Mesenchymal stem cell (in vitro differentiated cells and primary cell): Measurements from ENCODE around the gene POLG2. TPM values are rescaled to one million over a fixed set of nuclear protein-coding genes. Genes with fewer than 3 reads are reported as not detected.

Experiments
- small RNA-seq: library from polyadenylated mRNA; stranded (forward); fragments of <200 nt; extraction: miRNeasy Mini kit (QIAGEN cat#:217004); gene quantifications from one replicate; pipeline ENCODE3, GENCODE V24; 2013; ENCODE audit warnings: low read depth

Gene POLG2

Small RNAs within 50 kb of the gene (small RNA-seq; reads per million reads assigned to genes)
- not detected for gene ATP5MFP4
